HG02970 (cell line): Measurements from ENCODE around the gene CST9L.

Experiments used
- ATAC-seq: cut with Tn5 transposase; IDR thresholded peaks from one replicate; pipeline ENCODE4 v1.9.1; 2021; ENCODE audit warnings: mild to moderate bottlenecking, moderate library complexity, moderate number of reproducible peaks; ENCODE audit not compliant: unreplicated experiment, low FRiP score

Gene CST9L

DNA sequence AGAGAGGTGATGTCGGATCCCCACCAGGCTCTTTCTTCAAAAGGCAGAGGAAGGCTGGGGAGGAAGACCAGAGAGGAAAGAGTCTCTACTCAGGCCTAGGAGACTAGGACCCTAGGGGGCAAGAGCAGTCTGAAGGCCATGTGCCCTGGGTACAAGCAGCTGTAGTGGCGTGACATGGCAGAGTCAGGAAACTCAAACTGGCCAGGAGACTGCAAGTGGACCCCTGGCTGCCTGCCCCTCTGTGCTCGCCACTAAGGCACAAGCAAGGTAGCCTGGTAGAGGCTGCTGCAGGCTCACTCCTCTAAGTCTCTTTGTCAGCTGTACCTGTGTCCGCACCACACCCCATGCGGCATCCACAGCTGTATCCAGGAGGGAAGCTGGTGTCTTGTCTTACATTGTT is 19.9 kb downstream of the CST9L start:
- no peak for ATAC-seq

DNA sequence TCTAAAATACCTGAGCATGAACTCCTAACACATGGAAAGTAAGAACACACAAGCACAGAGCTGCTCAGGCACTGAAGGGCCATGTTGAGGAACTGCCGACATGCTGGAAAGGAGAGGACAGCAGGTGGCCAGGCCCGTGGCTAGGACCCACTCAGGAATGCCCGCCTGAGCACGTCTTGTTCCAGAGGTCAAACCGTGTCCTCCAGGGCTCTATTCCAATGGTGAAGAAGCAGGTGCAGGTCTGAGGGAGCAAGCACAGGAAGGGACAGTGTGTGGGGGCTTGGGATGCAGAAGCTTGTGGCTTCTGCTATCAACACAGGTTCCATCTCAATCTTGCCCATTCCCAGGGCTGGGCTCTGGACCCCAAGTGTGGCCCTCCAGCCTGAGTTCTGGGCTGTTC is 20.7 kb downstream of the CST9L start:
- no peak for ATAC-seq

DNA sequence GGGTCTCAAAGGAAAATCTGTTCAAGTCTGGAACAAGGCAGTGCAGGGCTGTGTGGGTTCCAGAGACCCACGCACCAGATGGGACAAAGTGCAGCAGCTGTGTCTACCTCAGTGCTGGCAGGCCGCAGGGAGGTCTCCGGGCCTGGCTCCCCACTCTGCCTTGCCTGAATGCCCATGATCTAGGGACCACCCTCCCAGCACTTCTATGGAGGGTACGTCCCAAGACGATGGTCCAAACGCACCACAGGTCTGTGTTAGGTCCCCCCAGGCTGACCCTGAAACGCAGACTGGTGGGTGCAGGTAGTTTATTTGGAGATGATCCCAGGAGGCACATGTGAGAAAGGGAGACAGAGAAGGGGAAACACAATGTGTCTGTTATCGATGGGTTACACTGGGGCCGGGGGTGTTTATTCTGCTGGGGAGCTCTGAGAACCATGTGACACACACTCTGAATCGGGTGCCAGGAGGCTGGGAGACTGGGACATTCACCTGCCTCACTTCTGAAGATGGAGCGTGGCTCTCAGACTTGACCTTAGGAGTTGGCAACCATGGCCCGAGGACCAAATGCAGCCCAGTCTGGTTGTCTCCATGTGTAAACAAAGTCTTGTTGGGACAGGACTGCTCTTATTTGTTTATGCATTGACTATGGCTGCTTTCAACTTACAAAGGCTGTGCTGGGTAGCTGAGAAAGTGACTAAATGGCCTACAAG is 21.7 kb downstream of the CST9L start:
- ATAC-seq, result no peak

DNA sequence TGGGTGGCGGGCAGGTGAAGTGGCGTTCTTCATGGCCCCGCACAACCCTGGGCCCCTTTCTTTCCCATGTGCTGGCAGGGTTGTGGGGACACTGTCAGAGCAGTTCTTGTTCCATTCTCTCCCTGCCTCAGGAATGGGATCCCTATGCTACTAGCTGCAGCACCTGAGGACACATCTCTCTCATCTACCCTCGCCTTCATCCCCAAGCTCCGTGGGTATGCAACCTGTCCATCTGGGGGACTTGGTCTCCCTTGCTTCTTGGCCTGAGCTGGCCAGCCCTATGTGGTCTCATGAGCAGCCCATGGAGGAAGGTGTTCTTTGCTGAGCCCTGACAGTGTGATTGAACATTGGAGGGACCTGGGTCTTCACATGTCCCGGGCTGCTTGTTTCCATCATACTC is 24.2 kb downstream of the CST9L start:
- ATAC-seq, result no peak

DNA sequence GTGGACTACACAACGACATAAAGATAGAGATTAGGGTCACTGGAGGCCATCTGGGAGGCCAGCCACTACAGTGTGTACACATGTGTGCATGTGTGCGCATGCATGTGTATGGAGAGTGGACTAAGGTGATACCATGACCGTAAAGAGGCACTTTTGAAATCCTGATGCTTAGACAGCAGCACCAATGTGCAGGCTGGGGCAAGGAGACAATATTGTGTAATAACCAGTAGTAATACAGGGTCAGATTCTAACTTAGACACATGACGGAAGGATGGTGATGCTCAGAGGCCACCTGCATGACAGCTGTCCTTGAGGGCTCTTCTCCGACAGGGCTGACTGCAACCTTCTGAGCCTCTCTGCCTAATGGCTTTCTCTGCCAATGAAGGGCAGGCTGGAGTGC is 25.5 kb downstream of the CST9L start:
- no peak for ATAC-seq

DNA sequence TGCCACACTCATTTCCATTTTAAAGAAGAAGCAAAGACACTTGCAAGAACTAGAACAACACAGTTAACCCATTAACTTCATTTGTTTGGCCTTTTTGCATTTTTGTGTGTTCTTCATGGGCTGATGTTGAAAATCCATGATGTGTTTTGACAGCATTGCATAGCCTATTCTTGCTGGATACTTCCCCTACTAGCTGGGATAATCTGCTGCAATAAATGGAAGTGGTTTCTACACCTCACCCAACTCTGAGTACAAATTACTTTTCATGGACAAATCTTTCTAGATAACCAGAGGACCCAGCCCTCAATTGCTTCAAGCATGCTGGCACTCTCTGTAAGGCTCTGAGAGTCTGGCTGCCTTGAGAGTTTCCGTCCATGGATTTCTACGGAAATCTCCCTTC is 26.5 kb downstream of the CST9L start:
- no peak for ATAC-seq

DNA sequence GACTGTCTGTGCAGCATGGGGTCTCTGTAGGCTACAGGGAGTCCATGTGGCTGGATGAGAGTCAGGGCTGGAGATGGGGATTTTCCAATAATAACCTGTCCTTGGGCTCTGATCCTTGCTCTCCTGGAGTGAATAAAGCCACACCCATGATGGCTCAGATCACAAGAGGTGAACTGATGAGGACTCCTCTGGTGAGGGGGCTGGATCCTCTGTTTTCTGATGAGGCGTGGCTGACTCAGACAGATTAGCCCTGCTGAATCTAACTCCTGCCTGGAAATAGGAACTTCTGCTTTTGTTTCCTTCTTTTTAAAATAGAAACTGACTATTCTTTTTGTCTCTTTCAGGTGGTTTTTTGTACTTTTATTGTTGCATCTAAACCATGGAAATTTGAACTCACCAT is 27.0 kb downstream of the CST9L start:
- no peak for ATAC-seq

DNA sequence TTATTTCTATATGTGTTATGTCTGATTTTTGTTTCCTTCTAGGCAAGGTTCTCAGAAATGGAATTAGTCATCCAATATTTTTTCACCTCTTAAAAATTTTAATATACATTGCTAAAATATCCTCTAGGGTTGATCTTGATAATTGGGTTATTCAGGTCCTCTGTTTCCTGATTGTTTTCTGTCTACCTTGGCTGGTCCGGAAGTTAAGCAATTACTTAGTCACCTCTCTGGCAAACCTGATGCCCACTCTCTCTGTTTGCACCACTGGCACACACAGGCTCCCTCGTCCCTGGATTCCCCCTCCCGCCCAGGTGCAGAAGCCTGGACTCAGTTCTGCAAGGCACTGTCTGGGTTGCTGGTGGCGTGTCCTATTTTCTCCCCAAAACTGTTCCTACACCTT is 27.7 kb downstream of the CST9L start:
- no peak for ATAC-seq

DNA sequence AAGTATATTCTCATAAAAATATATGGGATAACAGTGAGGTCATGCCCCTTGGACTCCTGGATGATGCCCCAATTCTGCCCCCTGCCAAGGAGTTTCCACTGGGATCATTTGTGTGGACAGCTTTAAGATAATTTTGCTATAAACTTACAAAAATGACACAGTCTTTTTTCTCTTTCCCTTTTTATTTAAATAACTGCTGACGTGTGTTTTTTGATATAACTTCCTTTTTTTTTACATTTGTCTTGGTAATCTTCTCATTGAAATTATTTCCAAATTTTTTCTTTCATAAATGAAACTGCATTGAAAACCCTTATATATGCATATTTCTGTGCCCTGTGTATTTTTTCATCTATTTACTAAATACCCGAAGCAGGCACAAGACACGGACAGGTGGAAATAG is 31.3 kb downstream of the CST9L start:
- no peak for ATAC-seq

DNA sequence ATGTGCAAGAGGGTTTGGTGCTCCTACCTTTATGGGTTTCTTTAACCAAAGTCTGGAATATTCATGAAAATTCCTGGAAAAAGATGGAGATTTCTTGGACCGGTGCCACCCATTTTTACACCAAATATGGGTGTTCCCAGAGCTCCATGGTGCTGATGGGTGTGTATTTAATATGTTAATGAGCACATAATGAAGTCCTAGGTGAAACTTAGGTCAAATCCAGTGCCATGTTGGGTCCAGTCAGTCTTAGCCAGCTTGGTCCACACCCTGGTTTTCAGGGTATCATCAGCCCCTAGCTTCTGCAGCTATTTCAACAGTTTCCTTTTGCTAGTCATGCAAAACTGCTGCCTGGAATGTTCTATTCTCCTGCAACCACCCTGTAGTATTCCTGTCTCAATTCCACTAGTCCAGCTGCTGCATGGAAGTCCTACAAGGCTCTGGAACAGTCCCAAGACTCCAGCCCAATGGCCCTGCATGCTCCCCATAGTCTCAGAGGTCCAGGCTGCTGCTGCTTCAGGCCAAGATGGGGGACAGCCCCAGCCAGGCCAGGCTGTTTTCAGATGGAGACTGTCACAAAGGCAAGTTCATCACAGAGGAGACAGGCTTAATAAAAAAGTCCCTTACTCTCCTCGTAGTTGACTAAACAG is 31.8 kb downstream of the CST9L start:
- no peak for ATAC-seq

DNA sequence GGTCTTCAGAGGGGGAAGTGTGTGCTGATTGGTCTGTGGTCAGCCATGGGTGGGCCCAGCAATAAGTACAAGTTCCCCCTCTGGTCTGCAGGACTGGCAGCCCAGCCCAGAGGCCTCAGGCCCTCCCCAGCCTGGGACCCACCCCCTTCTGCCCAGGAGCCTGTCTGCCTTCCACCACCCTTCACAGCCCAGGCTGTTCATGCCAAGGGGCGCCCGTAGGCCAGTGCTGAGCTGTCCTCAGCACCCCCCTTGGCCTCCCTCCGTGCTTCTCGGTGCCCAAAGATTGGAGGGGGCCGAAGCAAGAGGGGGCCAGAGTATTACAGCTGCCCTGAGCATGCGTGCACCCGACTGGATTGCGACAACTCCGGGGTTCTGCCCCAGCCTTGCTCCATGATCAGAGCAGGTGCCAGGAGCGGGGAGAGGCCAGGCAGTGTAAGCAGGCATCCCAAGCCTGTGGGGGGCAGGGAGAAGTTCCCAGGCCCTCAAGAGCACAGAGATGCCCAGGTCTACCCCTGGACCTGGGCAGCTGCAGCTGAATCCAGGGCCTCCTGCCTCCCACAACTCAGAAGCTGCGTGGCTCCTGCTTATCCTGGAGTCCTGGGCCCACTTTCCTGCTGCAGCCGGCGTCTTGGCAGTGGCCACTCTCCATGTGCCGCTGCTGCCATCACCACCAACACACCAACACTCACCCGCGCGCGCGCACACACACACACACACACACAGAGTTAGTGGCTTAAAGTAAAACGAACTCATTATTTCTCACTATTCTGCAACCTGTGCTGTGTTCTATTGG is 33.3 kb downstream of the CST9L start:
- ATAC-seq, result no peak

DNA sequence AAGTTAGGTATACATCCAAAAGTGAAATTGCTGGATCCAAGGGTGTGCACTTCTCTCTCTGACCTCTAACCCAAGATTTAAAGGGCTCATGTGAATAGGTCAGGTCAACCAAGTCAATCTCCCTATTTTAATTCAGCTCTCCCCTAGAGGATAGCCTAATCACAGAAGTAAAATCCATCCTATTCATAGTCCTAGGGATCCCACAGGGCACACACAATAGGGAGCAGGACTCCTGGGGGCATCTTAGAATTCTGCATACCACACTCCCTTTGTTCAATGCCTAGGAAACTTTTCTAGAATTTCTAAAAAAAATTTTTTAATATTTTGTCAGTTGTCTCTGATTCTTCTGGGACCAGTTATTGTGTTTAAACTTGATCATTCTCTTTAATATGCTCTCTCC is 35.1 kb downstream of the CST9L start:
- no peak for ATAC-seq

DNA sequence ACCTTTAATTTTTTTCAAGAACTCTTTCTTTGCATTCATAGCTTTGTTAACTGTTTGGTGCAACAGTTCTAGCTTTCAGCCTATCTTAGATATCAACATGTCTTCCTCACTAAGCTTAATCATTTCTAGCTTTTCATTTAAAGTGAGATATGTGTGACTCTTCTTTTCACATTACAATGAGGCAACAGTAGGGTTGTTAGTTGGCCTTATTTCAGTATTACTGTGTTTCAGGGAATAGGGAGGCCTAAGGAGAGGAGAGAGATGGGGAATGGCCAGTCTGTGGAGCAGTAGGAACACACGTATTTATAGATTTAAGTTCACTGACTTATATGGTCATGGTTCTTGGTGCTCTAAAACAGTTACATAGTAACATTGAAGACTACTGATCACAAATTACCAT is 35.8 kb downstream of the CST9L start:
- no peak for ATAC-seq

DNA sequence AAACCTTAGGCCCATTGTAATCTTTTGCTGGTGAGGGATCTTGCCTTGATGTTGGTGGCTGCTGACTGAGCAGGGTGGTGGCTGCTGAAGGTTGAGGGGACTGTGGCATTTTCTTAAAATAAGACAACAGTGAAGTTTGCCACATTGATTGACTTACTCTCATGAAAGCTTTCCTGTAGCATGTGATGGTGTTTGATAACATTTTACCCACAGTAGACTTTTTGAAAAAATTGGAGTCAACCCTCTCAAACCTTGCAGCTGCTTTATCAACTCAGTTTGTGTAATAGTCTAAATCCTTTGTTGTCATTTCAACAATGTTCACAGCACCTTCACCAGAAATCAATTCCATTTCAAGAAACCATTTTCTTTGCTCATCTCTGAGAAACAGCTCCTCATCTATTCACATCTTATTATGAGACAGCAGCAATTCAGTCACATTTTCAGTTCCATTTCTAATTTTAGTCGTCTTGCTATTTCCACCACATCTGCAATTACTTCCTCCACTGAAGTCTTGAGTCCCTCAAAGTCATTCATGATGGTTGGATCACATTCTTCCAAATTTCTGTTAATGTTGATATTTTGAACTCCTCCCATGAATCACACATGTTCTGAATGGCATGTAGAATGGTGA is 37.2 kb downstream of the CST9L start:
- no peak for ATAC-seq

DNA sequence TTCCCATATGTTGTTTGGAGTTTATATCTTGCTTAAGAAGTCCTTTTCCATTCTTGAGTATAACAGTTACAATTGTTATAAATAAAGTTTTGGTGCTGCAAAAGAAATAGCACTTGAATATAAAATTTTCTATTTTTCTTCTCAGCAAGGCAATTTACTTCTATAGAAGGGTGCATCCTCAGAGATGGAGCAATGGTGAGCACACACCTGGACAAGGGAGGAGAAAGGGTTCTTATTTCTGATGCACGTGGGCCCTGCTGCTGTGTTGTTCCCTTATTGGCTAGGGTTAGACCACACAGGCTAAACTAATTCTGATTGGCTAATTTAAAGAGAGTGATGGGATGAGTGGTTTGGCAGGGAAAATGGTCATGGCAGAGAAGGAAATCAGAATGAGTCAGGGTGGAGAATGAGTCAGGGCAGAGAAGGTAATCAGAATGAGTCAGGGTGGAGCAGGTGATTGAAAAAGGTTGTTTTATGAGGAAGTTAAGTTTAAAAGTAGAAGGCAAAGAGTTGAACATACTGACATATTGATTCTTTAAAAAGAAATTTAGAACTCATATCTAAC is 39.3 kb downstream of the CST9L start:
- no peak for ATAC-seq

DNA sequence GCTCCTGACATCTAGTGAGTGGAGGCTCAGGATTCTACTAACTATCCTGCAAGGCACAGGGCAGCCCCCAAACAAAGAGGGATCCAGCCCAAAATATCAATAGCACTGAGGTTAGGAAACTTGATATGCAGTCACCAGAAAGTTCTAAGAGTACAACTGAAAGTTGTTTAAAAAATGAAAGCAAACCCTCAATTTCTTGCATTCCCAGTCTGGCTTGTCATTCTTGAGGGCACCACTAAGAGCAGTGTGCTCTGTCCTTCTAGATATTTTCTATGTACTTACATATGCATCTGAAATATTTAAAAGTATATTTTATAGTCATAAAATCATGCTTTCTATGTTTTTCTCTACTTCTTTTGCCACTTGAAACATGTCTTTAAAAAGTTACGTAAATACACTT is 41.4 kb downstream of the CST9L start:
- ATAC-seq, result no peak

DNA sequence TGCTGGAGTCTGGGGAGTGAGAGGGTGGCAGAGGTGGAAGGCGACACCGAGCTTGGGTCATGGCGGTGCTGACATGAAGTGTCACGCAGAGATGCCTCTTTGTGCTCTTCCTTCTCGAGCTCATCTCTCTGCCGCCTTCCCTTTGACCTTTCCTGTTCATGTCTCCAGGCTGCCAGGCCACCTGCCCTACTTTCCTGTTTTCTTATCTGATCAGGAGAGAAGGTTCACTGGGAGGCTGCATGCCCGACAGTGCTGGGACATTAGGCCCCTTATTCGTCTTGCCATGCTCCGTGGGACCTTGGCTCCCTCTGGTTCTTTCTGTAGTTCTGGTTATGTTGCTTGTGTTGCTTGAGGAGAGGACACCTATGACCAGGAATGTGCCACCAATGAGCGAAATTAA is 44.1 kb downstream of the CST9L start:
- no peak for ATAC-seq

DNA sequence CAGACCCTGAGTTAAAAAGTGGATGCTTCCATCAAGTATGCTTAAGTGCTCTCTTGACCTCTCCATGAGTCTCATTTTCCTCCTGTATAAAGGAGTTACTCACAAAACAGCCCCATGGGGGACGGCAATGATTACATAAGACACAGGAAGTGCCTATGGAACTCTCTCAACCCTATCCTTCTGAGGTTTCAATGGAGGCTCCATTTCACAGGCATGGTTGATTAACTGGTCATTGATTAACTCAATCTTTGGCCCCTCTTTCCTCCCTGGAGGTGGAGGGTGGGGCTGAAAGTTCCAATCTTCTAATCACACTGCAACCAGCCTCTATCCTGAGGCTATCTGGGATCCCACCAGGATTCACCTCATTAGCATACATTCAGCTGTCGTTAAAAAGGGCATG is 48.1 kb downstream of the CST9L start:
- ATAC-seq, result no peak

DNA sequence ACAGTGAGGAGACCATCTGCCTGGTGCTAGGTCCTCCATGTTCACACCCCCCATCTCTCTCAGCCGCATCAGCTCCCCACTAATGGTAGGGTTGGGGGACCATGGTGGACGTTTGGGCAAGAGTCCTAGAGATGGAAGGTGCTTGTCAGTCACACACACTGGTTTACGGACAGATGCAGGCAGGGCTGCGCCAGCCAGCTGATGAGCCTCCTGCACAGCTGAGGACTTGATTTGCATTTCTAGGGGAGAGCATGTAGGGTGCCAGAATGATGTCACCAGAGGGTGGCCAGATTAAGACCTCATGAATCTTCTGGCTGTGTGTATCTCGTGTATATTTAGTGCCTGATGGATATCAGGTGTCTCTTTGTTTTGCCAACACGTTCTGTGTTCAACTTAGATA is 48.7 kb downstream of the CST9L start:
- no peak for ATAC-seq

DNA sequence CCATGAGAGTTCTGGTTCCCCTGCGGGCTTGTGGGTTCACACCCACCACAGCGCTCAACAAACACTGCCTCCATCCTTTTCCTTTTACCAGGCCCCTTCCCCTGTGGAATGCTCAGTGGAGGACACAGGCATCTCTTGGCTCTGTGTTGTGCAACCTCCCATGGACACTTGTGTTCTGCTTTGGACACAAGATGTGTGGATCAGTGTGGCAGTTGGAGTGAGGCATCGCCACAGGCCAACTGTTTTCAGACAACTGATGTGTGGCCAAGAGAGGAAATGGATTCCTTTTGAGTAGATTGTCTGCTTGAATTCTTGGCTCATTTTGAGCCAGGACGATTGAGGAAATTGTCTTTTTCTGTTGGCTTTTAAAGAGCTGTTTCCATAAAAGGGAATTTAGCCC is 50.6 kb downstream of the CST9L start:
- ATAC-seq, result no peak
